HG02970 (cell line): ENCODE measurements around the gene SLC25A26.
"Not testable (repeated sequence)": the region's sequence is repeated elsewhere in the genome, so short reads cannot be mapped to it uniquely, and the experiment has no call there.

Source experiments
- ATAC-seq: cut with Tn5 transposase; IDR thresholded peaks from one replicate; pipeline ENCODE4 v1.9.1; 2021; ENCODE audit warnings: mild to moderate bottlenecking, moderate library complexity, moderate number of reproducible peaks; ENCODE audit not compliant: unreplicated experiment, low FRiP score

SLC25A26 gene

GRCh38 chr3:66267906-66268305 lies 47.1 kb downstream of the SLC25A26 start:
- ATAC-seq: no peak

GRCh38 chr3:66268864-66269263 lies 48.1 kb downstream of the SLC25A26 start:
- ATAC-seq: no peak

GRCh38 chr3:66269411-66269810 lies 48.6 kb downstream of the SLC25A26 start:
- ATAC-seq: no peak

GRCh38 chr3:66270288-66270687 lies 49.5 kb downstream of the SLC25A26 start:
- ATAC-seq: no peak

GRCh38 chr3:66270701-66271100 lies 49.9 kb downstream of the SLC25A26 start:
- no peak for ATAC-seq

GRCh38 chr3:66271231-66271630 lies 50.4 kb downstream of the SLC25A26 start:
- ATAC-seq: no peak

GRCh38 chr3:66272016-66272415 lies 51.2 kb downstream of the SLC25A26 start:
- ATAC-seq: no peak

GRCh38 chr3:66274837-66275236 lies 54.0 kb downstream of the SLC25A26 start:
- ATAC-seq: not testable (repeated sequence)

GRCh38 chr3:66276705-66277274 lies 56.0 kb downstream of the SLC25A26 start:
- no peak for ATAC-seq

GRCh38 chr3:66279168-66279567 lies 58.4 kb downstream of the SLC25A26 start:
- no peak for ATAC-seq

- no peak for ATAC-seq
These were observed 59.5 kb downstream of the SLC25A26 start for GRCh38 chr3:66280304-66280703.

GRCh38 chr3:66291922-66292321 lies 71.1 kb downstream of the SLC25A26 start:
- not testable (repeated sequence) for ATAC-seq

GRCh38 chr3:66297260-66297873 lies 76.6 kb downstream of the SLC25A26 start:
- ATAC-seq: no peak

- ATAC-seq: no peak
These were observed 77.1 kb downstream of the SLC25A26 start for GRCh38 chr3:66297900-66298299.

- no peak for ATAC-seq
These were observed 77.8 kb downstream of the SLC25A26 start for GRCh38 chr3:66298591-66298990.

- not testable (repeated sequence) for ATAC-seq
These were observed 78.3 kb downstream of the SLC25A26 start for GRCh38 chr3:66299085-66299484.

GRCh38 chr3:66299891-66300290 lies 79.1 kb downstream of the SLC25A26 start:
- ATAC-seq: no peak

- ATAC-seq: peak; percentile 62
These were observed 81.5 kb downstream of the SLC25A26 start for GRCh38 chr3:66302288-66302687.

- peak; percentile 54 for ATAC-seq
These were observed 82.7 kb downstream of the SLC25A26 start for GRCh38 chr3:66303491-66303901.

- ATAC-seq: no peak
These were observed 83.5 kb downstream of the SLC25A26 start for GRCh38 chr3:66304293-66304692.

GRCh38 chr3:66306086-66306485 lies 85.3 kb downstream of the SLC25A26 start:
- ATAC-seq: not testable (repeated sequence)

- not testable (repeated sequence) for ATAC-seq
These were observed 86.2 kb downstream of the SLC25A26 start for GRCh38 chr3:66306991-66307390.
